AG08395 (cell line): ENCODE results near the gene OBSCN.

ENCODE experiments used
- DNase-seq: peaks from one replicate; pipeline ENCODE4 v3.0.0; 2012; ENCODE audit warnings: mixed read lengths, low spot score

OBSCN gene

GRCh38 chr1:228341450-228341813, 133.6 kb downstream of the OBSCN start:
- no peak for DNase-seq

- DNase-seq: no peak
These were observed 134.2 kb downstream of the OBSCN start for GRCh38 chr1:228341814-228342626.

DNA sequence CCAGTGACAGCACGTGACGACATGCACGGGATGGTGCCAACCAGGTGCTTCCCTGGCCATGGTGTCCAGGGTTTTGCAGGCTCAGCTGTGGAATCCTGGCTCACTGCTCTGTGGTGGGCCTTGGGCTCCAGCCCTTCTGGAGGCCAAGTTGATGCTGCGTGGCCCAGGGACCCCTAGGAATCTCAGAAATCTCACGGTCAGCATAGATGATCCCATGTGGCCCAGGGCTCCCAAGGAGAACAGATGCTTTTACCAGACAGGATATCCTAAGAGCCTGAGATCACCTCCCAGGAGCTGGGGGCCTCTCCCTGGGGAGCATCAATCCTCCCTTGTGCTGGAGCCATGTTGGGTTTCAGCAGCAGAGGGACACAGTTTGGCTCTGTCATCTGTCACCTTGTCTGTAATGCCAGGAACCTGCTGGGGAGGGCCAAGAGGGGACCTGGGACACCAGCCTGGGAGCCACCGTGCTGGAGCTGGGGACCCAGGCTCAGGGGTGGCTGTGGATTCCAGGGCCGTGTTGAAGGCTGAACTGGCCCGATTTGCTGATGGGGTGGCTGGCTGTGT, 134.9 kb downstream of the OBSCN start:
- DNase-seq: no peak

GRCh38 chr1:228343191-228343661, 135.4 kb downstream of the OBSCN start:
- no peak for DNase-seq

DNA sequence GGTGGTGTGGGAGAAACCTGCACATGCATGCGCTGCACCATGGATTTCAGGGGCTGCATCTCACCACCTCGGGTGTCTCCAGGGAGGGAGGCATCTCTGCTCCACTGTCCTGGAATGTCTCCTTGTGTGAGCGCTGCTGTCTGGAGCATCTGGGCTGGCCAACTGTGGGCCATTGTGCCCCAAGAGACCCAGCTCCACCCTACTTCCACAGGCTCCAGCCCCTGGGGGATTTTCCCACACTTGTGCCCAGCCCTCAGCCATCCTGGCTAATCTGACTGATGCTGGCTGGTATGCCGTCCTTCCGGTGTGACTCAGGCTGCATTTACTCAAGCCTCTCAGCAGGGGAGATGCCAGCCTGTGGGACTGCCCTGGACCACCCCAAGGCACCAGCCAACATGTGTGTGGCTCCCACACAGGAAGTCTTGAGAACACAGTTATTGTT, 136.8 kb downstream of the OBSCN start:
- no peak for DNase-seq

- DNase-seq: no peak
These were observed 137.5 kb downstream of the OBSCN start for GRCh38 chr1:228345201-228345930.

- no peak for DNase-seq
These were observed 138.9 kb downstream of the OBSCN start for GRCh38 chr1:228346731-228347130.

- DNase-seq: no peak
These were observed 139.3 kb downstream of the OBSCN start for GRCh38 chr1:228347181-228347580.

DNA sequence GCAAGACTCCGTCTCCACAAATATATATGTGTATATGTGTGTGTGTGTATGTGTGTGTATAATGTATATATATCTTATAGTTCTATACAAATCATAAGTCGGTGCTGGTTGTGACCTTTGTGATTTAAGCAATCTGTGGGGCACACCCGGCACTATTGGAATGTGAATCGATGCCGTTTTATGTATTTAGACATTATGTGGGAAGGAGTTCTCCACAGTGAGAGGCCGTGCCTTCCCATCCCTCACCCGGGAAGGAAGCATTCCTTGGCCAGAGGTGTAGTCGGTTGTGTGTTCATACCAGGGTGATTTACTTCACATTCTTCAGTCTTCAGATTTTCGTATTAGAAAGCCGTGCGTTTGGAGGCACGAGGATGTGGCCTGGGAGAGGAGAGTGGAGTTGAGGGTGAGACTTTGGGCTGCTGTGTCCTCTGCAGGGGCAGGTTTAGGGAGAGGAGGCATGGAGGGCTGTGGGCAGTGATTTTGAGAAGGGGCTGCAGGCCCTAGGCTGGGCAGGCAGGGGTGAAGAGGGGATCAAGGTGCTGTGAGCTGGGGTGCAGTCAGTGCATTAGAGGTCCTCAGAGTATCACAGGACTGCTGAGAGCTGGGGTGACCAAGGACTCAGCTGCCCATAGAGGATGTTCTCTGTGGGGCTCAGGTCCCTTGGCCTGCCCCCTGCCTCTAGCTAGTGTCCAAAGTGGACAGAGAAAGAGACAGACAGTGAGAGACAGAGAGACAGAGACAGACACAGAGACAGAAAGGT, 141.0 kb downstream of the OBSCN start:
- no peak for DNase-seq

- DNase-seq: no peak
These were observed 141.9 kb downstream of the OBSCN start for GRCh38 chr1:228349701-228350171.

DNA sequence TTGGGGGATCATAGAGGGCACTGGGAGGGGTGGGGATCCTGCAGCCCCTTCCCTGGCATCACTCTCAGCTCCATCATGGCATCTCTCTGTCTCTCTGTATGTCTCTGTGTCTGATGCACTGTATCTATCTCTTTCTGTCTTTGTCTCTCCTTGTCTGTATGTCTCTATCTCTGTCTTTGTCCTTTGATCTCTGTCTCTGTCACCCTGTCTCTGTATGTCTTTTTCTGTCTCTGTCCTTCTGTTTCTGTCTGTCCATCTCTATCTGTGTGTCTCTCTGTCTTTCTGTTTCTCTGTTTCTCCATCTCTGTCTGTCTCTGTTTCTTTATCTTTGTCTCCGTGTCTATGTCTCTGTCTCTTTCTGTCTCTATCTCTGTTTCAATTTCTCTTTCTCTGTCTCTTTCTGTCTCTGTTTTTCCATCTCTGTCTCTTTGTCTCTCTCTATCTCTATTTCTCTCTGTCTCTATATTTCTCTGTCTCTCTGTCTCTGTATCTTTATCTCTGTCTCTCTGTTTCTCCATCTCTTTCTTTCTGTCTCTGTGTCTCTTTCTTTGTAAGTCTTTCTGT, 142.4 kb downstream of the OBSCN start:
- no peak for DNase-seq

- no peak for DNase-seq
These were observed 143.3 kb downstream of the OBSCN start for GRCh38 chr1:228350831-228351781.

- DNase-seq: no peak
These were observed 144.0 kb downstream of the OBSCN start for GRCh38 chr1:228351850-228352249.

DNA sequence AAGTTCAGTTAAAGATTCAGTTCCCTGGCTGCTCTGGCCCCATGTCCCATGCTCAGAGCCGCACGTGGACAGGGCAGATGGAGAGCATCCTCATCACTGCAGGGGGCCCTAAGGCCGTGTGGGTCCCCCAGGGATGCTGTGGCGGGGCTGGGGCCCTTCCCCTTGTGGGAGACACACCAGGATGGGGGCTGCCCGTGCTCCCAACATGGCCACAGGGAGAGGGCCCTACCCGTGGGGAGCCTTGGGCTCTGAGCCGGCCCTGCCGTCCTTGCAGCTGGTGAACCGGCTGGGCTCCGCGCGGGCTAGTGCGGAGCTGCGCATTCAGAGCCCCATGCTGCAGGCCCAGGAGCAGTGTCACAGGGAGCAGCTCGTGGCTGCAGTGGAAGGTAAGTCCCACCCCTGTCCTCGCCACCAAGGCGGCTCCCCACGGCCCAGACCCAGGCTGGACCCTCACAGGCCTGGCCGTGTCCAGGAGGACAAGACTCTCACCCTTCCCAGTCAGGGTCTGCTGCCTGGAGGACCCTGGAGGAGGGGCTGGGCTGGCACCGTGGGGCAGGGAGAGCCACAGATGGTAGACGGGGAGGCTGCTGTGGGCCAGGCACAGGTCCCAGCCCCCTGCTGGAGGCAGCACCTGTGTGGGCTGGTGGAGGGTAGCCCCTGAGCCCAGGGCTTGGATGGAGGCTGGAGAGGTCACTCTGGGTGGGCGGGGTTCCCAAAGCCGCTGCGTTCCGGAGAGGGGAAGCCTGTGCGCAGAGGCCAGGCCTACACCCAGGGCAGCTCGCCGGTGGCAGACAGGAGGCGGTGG, 145.0 kb downstream of the OBSCN start:
- DNase-seq: no peak

GRCh38 chr1:228353601-228354371, 145.9 kb downstream of the OBSCN start:
- no peak for DNase-seq

GRCh38 chr1:228354390-228355320, 146.8 kb downstream of the OBSCN start:
- no peak for DNase-seq

GRCh38 chr1:228356897-228357680, 149.2 kb downstream of the OBSCN start:
- no peak for DNase-seq
